GM18508 (cell line): ENCODE results near the gene RAB6B.

Experiments
- ATAC-seq: cut with Tn5 transposase; IDR thresholded peaks from one replicate; pipeline ENCODE4 v1.9.1; 2021; ENCODE audit warnings: moderate number of reproducible peaks; ENCODE audit not compliant: insufficient read depth, unreplicated experiment

Gene RAB6B

GRCh38 chr3:133931084-133931483 is 35.4 kb upstream of the RAB6B start:
- ATAC-seq = no peak

- no peak for ATAC-seq
These were observed 34.8 kb upstream of the RAB6B start for GRCh38 chr3:133930341-133930933.

DNA sequence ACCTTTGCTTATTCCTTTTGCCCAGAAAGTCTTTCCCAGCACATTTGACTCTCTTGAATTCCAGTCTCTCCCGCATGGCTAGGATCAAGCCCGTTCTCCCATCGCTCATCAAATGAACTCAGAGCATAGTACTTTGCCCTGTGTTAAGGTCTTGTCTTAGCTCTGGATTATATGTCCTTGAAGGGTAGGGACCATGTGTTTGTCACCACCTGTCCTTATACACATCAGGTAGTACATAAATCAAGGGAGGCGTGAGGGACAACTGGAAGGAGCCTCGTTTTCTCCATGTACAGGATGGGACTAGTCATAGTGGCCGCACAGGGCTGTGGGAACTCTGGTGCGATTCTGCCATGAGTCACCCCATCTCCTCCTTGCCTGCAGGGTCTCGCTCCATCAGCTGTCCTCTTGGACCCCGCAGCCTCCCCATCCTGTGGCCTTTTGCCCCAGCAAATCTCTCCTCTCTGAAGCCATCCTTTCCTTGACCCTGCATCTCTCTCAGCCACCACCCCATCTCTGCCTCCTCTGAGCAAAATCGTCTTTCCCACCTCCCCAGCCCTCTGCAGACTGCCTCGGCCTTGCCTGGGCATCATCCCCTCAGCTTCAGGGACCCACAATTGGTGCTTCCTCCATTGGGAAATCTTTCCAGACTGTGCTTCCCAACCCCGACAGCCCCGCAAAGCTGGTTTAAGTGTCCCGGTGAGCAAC is 33.4 kb upstream of the RAB6B start:
- ATAC-seq = no peak

DNA sequence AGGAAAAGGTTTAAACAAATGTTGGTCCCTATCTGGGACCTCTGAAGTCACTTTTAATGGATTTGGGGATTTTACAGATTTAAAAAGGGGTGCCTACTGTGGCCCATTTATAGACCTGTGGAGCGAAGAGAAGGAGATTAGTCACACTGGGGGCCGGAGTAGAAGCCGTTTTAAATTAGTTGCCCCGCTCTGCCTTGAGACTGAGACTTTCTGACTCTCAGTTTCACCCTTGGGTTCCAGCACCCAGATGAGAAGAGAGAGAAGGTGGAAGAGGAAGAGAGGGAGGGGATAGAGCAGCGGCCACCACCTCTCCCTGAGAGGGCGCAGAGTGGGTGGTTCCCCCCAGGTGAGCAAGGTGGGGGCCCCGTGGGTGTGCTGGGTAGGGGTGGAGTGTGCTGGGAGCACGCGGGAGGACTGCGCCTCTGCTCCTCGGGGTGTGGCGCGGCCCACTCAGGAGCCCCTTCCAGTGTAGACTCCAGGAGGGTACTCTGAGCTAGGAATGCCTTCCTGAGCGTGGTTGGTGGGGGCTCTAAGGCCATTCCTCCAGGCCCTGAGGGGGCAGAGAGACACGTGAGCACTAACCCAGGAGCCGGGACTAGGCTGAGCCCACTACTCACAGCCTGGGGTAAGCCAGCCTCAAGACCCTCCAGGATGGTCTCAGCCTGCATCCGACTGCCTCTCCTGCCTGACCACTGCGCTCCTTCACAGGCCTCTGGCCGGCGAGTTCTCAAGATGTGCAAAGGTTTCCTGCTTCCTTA is 32.6 kb upstream of the RAB6B start:
- ATAC-seq = no peak

- no peak for ATAC-seq
These were observed 31.9 kb upstream of the RAB6B start for GRCh38 chr3:133927540-133928066.

GRCh38 chr3:133926736-133927539 is 31.3 kb upstream of the RAB6B start:
- no peak for ATAC-seq

DNA sequence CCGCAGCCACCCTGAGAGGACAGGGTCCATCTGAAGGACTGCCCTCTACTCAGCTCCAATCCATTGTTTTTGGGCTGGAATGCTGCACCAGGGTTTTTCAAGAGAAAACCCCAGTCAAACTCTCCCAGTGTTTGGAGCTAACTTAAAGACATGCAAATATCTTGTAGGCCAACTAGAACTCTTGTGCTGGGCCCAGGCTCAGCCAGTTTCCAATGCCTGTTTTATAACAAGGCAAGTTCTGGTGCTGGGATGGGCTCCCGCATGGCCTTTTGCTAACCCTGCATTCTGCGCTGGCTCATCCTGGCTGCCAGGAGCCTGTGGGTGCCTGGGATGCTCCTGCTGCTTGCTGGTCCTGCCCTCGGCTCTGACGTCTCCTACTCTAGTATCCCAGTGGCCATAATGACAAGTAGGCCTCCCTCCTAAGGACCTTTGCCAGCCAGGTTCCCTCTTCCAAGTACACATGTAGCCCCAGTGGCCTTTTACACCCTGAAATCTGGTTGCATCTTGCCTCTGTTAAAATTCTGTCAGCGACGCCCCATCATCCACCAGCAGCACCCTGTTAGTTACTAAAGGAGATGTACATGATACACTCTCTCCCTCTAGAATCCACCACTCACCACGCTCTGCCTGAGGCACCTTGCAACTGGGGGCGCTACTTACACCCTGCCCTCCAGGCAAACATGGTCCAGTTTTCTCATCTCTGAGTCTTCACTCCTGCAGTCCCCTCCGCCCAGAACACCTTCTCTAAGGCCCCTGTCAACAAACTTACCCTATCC is 30.5 kb upstream of the RAB6B start:
- no peak for ATAC-seq

- ATAC-seq = no peak
These were observed 28.4 kb upstream of the RAB6B start for GRCh38 chr3:133924041-133924440.

DNA sequence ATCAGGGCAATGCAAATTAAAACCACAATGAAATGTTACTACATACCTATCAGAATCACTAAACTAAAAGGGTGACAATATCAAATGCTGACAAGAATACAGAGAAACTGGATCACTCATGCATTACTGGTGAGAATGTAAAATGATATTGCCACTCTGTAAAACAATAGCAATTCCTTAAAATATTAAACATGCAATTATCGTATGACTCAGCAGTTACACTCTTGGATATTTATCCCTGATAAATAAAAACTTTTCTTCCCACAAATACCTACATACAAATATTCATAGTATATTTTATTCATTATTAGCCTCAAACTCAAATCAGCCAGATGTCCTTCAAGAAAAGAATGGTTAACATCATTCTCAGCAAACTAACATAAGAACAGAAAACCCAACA is 25.9 kb upstream of the RAB6B start:
- ATAC-seq = no peak

DNA sequence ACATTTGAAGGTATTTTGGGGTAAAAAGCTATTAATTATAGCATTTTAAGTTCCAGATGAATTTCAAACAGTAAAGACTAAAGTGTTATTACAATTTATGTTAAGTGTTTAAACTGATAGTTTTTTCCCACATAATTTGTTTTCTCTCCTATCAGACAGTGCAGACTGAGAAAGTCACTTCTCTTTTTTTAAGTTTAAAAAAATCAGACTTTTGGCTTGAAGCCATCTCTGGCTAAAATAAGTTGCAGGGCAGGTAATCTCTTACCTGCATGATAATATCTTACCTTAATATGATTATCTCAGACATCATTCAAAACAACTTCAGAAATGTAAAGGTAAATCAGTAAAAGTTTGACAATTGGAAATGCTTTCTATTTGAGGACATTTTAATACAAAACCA is 21.5 kb upstream of the RAB6B start:
- ATAC-seq = no peak

DNA sequence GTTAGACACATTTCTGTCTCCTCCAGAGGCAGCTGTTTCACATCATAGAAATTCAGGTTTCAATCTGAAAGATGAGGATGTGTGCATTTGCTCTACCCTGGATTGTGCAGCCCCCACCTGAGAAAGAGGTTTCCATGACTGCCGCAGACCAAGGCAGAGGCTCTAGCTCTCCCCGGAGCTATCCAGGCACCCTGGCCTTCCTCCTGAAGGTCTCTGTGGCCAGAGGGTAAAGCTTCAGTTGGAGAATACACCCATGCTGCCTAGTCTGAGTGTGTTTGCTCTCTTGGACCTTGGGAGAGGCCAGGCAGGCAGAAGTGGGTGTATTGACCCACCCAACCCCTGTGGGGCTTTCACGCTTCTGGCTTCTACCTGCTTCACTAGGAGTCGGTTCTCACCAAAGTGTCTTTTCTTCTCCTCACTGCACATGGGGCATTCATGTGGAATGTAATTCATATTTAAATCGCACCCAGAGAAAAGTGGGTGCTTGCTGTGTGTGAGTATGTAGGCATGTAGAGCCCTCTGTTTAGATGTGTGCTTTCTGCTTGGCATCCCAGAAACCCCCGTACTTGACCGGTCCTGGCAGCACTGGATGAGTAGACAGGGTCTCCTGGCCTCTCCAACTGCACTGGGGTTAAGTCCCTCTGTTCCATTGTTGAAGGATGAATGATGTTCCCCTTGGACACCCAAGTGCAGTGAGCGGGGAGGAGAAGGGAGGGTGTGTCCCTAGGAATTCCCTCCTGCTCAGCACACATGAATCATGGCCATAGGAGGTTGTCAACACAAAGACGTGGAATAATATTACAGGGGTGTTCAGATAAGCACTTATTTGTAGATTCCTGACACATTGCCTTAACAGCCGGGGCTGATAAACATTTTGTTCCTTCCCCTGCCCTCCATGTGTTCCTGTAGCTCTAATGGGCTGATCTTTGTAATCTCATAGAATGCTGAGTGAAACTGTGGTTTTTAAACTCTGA is 20.3 kb upstream of the RAB6B start:
- no peak for ATAC-seq

DNA sequence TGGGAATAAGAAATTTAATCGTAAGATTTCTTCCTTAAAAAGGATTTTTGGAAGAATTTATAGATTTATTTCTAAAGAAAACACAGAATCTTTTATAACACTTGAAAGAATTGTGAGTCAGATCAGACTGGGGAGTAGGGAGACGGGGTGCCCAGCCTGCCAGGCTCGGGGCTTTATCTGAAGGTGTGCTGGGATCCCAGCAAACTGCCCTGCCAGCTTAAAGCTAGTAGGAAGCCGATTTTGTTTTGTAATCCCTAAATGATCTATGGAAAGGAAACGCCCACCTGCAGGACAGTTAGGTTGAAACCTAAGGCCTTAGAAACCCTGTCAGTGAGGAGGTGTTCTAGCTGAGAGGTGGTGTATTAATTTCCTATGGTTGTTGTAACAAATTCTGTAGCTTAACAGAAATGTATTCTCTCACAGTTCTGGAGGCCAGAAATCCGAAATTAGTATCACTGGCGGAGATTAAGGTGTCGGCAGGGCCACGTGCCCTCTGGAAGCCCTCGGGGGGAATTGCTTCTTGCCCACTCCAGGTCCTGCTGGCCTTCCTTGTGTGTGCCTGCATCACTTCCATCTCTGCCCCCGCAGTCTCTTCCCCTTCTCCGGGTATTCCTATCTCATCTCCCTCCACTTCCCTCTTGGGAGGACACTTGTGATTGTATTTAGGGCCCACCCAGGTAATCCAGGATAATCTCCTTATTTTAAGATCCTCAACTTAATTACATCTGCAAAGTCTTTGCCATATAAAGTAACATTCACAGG is 19.3 kb upstream of the RAB6B start:
- no peak for ATAC-seq

GRCh38 chr3:133910422-133910821 is 14.7 kb upstream of the RAB6B start:
- no peak for ATAC-seq

DNA sequence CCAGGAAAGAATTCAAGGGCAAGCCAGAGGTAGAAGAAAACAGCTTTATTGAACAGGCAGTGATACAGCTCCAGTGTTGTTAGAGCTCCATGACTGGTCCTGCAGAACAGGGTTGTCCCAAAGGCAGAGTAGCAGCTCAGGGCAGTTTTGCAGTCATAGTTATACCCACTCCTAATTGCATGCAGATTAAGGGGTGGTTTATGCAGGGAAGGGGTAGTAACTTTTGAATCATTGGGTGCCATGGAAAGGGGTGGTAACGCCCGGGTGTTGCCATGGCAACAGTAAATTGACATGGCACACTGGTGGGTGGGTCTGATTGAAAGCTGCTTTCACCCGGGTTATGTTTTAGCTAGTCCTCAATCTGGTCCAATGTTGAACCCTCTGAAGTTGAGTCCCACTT is 9.7 kb upstream of the RAB6B start:
- ATAC-seq = no peak

GRCh38 chr3:133901847-133902246 is 6.2 kb upstream of the RAB6B start:
- ATAC-seq = no peak

DNA sequence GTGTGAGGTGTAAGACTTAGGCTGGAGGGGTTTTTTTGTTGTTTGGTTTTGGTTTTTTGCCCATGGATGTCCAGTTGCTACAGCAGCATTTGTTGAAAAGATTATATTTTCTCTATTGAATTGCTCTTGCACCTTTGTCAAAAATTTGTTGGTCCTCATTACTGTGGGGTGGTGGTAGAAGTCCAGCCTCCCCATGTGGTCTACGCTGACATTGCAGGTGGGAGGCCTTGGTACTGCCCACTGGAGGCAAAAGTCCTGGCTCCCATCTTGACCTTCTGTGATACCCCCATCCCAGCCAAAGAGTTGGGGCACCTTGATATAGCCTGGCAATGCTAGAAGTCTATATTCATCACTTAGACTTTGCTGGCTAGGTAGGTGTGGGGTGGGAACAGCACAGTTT is 5.4 kb upstream of the RAB6B start:
- no peak for ATAC-seq

- ATAC-seq = no peak
These were observed 3.6 kb upstream of the RAB6B start for GRCh38 chr3:133899311-133899710.

DNA sequence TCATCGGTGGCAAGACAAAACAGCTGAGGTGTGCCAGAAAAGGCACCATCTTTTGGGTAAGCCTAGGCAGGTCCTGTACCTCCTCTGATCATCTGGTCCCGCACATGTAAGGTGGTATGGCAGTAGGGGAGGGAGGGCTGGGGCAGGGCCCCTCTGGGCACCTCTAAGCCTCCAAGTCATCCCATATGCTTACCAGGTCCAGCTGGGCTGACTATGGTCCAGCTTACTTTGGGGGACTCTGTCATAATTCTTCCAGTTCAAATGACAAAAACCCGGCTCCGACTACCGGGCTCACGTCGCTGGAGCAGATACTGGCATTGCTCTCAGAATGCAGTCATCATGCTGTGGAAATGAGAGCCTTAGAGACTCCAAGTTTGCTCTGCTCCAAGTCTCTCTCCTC is 1.9 kb upstream of the RAB6B start:
- ATAC-seq = no peak
